Measurements from ENCODE around the gene C1orf21.

Gene C1orf21

DNA sequence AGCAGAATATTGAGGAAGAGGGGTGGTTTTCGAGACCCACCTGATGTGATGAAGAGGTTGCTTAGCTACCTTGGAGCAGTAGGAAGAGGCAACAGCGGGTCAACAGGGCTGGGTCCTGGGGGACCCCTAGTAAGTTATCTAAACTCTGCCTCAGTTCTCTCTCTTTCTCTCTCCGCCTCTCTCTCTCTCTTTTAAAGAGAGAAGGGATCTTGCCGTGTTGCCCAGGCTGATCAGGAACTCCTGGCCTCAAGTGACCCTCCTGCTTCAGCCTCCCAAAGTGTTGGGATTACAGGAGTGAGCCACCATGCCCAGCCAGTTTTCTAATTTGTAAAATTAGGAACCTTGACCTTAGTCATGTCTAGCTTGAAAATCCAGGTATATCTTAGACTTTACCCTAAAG is 77.9 kb downstream of the C1orf21 start:
- H3K9me3 Mint-ChIP-seq: no peaks in the 10 kb centered on the region
- H3K27ac Mint-ChIP-seq: no peak overlapping the region

GRCh38 chr1:184465489-184466146 is 78.8 kb downstream of the C1orf21 start:
- no peak overlapping the region for H3K4me3 Mint-ChIP-seq
- no peaks in the 10 kb centered on the region for H3K4me1 Mint-ChIP-seq (ENCODE audit: low read depth)
- H3K36me3 Mint-ChIP-seq (ENCODE audit: low read depth): no peaks in the 10 kb centered on the region
- no peaks in the 10 kb centered on the region for H3K9me3 Mint-ChIP-seq
- H3K27me3 Mint-ChIP-seq: peaks cover 7% of the 10 kb centered on the region
- H3K27ac Mint-ChIP-seq: no peak overlapping the region

More for the DNA sequence above, 77.9 kb downstream of the C1orf21 start:
- no peaks in the 10 kb centered on the region for H3K36me3 Mint-ChIP-seq (ENCODE audit: low read depth)
- no peak overlapping the region for H3K4me3 Mint-ChIP-seq
- H3K4me1 Mint-ChIP-seq (ENCODE audit: low read depth): no peaks in the 10 kb centered on the region
- peaks cover 14% of the 10 kb centered on the region for H3K27me3 Mint-ChIP-seq

GRCh38 chr1:184467295-184467694 is 80.5 kb downstream of the C1orf21 start:
- Mint-ChIP-seq H3K4me1 (ENCODE audit: low read depth) (no peaks in the 10 kb centered on the region), H3K27me3 (peaks cover 7% of the 10 kb centered on the region), H3K36me3 (ENCODE audit: low read depth) (no peaks in the 10 kb centered on the region), H3K9me3 (no peaks in the 10 kb centered on the region), H3K4me3 (no peak overlapping the region), H3K27ac (no peak overlapping the region)

DNA sequence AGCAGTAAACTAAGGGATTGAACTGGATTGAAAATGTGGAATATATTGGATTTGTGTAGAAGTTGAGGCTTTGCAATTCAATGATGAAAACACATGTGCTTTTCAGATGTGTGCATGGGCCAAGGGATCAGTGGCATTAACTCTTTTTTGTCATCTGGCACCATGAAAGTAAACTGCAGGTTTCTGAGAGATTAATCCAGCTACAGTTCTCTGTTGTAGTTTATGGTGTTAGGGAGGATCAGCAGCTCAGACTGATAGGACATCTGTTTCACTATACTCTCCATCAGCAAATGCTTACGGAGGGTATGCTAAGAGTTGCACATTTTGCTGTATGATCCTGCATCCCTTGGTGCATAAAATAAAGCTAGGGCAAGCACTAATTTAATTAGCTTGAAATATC is 82.6 kb downstream of the C1orf21 start:
- Mint-ChIP-seq H3K4me1 (ENCODE audit: low read depth) (no peaks in the 10 kb centered on the region), H3K27me3 (peaks cover 7% of the 10 kb centered on the region), H3K36me3 (ENCODE audit: low read depth) (no peaks in the 10 kb centered on the region), H3K9me3 (peaks cover under 1% of the 10 kb centered on the region), H3K27ac (no peak overlapping the region), H3K4me3 (no peak overlapping the region)

DNA sequence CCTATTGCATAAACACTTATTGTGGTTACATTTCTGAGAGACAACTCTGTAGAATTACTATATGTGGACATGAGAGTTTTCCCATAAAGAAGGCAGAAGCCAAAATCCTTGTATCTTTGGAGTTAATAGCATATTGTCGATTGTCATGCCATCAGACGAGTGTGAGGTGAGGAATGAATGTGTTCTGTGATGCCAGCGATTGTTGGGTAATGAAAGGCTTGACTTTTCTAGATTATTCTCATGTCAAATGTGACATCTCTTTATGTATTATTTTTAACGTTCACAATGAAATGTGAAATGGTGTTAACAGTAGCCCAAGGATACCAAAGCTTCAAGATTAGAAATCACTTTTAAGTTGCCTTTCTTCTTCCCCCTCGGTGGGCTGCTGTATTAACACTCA is 84.9 kb downstream of the C1orf21 start:
- H3K27me3 Mint-ChIP-seq: peaks cover 7% of the 10 kb centered on the region
- no peak overlapping the region for H3K4me3 Mint-ChIP-seq

DNA sequence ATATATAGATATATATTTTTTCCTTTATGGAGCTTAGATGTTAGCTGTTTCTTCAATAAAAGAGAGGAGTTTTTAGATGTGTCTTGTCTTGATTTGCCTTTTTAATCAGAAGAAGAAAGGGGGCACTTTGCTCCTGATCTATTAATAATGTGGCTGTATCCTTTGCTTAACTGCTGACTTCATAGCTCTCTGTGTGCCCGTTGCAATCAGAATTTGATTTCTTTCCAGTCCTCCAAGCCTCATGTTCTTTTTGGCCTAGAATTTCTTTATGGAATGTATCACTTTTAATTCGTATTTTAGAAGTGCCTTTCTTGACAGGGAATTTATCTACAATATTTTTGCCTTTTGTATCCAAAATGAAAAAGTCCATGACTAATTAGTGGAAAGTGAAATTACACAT is 85.3 kb downstream of the C1orf21 start:
- H3K27ac Mint-ChIP-seq: no peak overlapping the region
- H3K4me3 Mint-ChIP-seq: no peak overlapping the region
- H3K36me3 Mint-ChIP-seq (ENCODE audit: low read depth): no peaks in the 10 kb centered on the region
- peaks cover 12% of the 10 kb centered on the region for H3K9me3 Mint-ChIP-seq
- H3K4me1 Mint-ChIP-seq (ENCODE audit: low read depth): no peaks in the 10 kb centered on the region
- peaks cover 7% of the 10 kb centered on the region for H3K27me3 Mint-ChIP-seq

More for the DNA sequence above, 84.9 kb downstream of the C1orf21 start:
- no peaks in the 10 kb centered on the region for H3K4me1 Mint-ChIP-seq (ENCODE audit: low read depth)
- H3K36me3 Mint-ChIP-seq (ENCODE audit: low read depth): no peaks in the 10 kb centered on the region
- peaks cover 12% of the 10 kb centered on the region for H3K9me3 Mint-ChIP-seq
- no peak overlapping the region for H3K27ac Mint-ChIP-seq

- H3K9me3 Mint-ChIP-seq: peaks cover 12% of the 10 kb centered on the region
- H3K4me1 Mint-ChIP-seq (ENCODE audit: low read depth): no peaks in the 10 kb centered on the region
- H3K27me3 Mint-ChIP-seq: no peaks in the 10 kb centered on the region
- H3K27ac Mint-ChIP-seq: no peak overlapping the region
- H3K4me3 Mint-ChIP-seq: no peak overlapping the region
- no peaks in the 10 kb centered on the region for H3K36me3 Mint-ChIP-seq (ENCODE audit: low read depth)
Measured at GRCh38 chr1:184473176-184473966, 86.5 kb downstream of the C1orf21 start.

- Mint-ChIP-seq H3K36me3 (ENCODE audit: low read depth) (no peaks in the 10 kb centered on the region), H3K4me1 (ENCODE audit: low read depth) (no peaks in the 10 kb centered on the region), H3K27me3 (no peaks in the 10 kb centered on the region), H3K27ac (peak overlapping the region; percentile 6), H3K9me3 (peaks cover 12% of the 10 kb centered on the region), H3K4me3 (no peak overlapping the region)
Measured at GRCh38 chr1:184476187-184476586, 89.4 kb downstream of the C1orf21 start.

- Mint-ChIP-seq H3K27ac (no peak overlapping the region), H3K4me1 (ENCODE audit: low read depth) (no peaks in the 10 kb centered on the region), H3K27me3 (no peaks in the 10 kb centered on the region), H3K4me3 (no peak overlapping the region), H3K36me3 (ENCODE audit: low read depth) (no peaks in the 10 kb centered on the region), H3K9me3 (peaks cover 10% of the 10 kb centered on the region)
Measured at GRCh38 chr1:184479435-184480167, 92.8 kb downstream of the C1orf21 start.

DNA sequence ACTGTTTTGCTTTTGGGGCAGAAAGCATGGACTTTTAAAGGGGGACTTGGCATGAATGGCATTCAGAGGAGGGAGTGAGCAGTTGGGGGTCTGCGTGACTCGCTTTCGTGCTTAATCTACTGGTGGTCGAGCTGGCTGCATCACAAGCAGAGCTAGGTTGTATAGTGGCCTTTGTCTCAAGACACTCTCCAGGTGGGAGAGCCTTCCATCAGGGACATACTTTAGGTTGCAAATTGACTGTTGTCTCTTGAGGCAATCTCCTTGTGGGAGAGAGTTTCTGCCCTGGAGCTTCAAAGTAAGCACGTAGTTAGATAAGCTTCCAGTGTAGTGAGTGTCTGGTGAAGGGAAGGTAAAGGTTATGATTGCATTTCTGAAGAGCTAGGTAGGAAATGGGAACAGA is 93.9 kb downstream of the C1orf21 start:
- no peak overlapping the region for H3K4me3 Mint-ChIP-seq
- H3K27ac Mint-ChIP-seq: peak overlapping the region; percentile 13
- H3K36me3 Mint-ChIP-seq (ENCODE audit: low read depth): no peaks in the 10 kb centered on the region
- no peaks in the 10 kb centered on the region for H3K9me3 Mint-ChIP-seq
- no peaks in the 10 kb centered on the region for H3K4me1 Mint-ChIP-seq (ENCODE audit: low read depth)
- no peaks in the 10 kb centered on the region for H3K27me3 Mint-ChIP-seq

GRCh38 chr1:184482136-184482535 is 95.3 kb downstream of the C1orf21 start:
- no peaks in the 10 kb centered on the region for H3K9me3 Mint-ChIP-seq
- H3K36me3 Mint-ChIP-seq (ENCODE audit: low read depth): no peaks in the 10 kb centered on the region
- H3K4me1 Mint-ChIP-seq (ENCODE audit: low read depth): no peaks in the 10 kb centered on the region
- no peaks in the 10 kb centered on the region for H3K27me3 Mint-ChIP-seq
- H3K27ac Mint-ChIP-seq: no peak overlapping the region
- H3K4me3 Mint-ChIP-seq: no peak overlapping the region

GRCh38 chr1:184483101-184483683 is 96.4 kb downstream of the C1orf21 start:
- Mint-ChIP-seq H3K4me3 (no peak overlapping the region), H3K27ac (no peak overlapping the region), H3K4me1 (ENCODE audit: low read depth) (no peaks in the 10 kb centered on the region), H3K9me3 (no peaks in the 10 kb centered on the region), H3K27me3 (no peaks in the 10 kb centered on the region), H3K36me3 (ENCODE audit: low read depth) (no peaks in the 10 kb centered on the region)

- Mint-ChIP-seq H3K27ac (no peak overlapping the region), H3K36me3 (ENCODE audit: low read depth) (no peaks in the 10 kb centered on the region), H3K4me3 (no peak overlapping the region), H3K9me3 (no peaks in the 10 kb centered on the region), H3K27me3 (no peaks in the 10 kb centered on the region), H3K4me1 (ENCODE audit: low read depth) (no peaks in the 10 kb centered on the region)
Measured at GRCh38 chr1:184485751-184486723, 99.2 kb downstream of the C1orf21 start.

Measured in stimulated activated naive CD8-positive, alpha-beta T cell treated with anti-CD3 and anti-CD28 coated beads, Interleukin-15, Interleukin-2, amounts not matched to agents 100 ng/mL and 50 ng/mL, for 24 hours (primary cell).